ENCODE measurements around the gene ABLIM1. TPM values are rescaled to one million over a fixed set of nuclear protein-coding genes. Genes with fewer than 3 reads are reported as not detected.

ABLIM1 gene
- total and polyA plus RNA-seq, 2 of the 4 experiments (the other 2 are of a cell fraction): 7.7 to 9.9 TPM

DNA sequence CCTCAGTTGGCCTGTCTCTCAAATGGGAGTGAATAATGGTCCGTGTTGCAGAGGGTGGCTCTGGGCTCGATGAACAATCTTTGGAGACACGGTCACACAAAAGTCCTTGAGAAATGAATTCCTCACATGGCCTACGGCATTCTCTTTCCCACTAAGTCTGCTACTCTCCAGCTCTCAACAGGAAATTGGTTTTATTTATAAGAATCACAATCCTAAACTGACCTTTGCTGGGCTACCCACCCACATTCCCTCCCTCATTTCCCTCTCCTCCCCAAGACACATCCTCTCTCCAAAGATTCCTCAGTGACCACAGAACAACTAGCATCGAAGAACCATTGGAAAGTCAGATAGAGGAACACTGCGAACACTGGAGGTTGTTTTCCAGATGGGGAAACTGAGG is 258.5 kb downstream of the ABLIM1 start:
- H4K8ac ChIP-seq (ENCODE audit: low read depth in 2 of 2, low read length in 2 of 2): no peak overlapping the region
- no peak overlapping the region for H3K23ac ChIP-seq (ENCODE audit: low read depth, low read length)
- no peak overlapping the region for H3K56ac ChIP-seq (ENCODE audit: extremely low read depth, insufficient read depth, low read length)
- H3K14ac ChIP-seq (replicated peaks; ENCODE audit: low read depth, low read length): no peak overlapping the region
- H2BK15ac ChIP-seq (ENCODE audit: low read depth, low read length): no peak overlapping the region
- no peak overlapping the region for H3K4ac ChIP-seq (ENCODE audit: low read depth, low read length)
- H4K20me1 ChIP-seq (ENCODE audit: insufficient read depth, low read length): no peaks in the 10 kb centered on the region
- no peak for ATAC-seq (ENCODE audit: low read depth)
- dilution Hi-C loops (cut with HindIII; ENCODE audit: low sequenced_read_pairs, unreplicated experiment): no loop called here
- peaks cover 56% of the 10 kb centered on the region for H3K27me3 ChIP-seq (ENCODE audit: control insufficient read depth, insufficient read depth, low read length)
- no peak overlapping the region for H3K9ac ChIP-seq (ENCODE audit: low read depth, low read length)
- no peaks in the 10 kb centered on the region for H3K36me3 ChIP-seq (ENCODE audit: control insufficient read depth, insufficient read depth, low read length)
- no peak overlapping the region for H2AFZ ChIP-seq (replicated peaks; ENCODE audit: low read length, poor library complexity)
- in situ Hi-C loops (cut with MboI; ENCODE audit: low sequenced_read_pairs): no loop called here
- H3K4me3 ChIP-seq (ENCODE audit: insufficient read depth, low read depth, low read length): no peak overlapping the region
- no peaks in the 10 kb centered on the region for H3K79me1 ChIP-seq (ENCODE audit: low read depth in 1 of 2, low read length in 2 of 2)
- no peak overlapping the region for H3K4me2 ChIP-seq (ENCODE audit: low read depth, low read length)
- no peaks in the 10 kb centered on the region for H3K4me1 ChIP-seq (ENCODE audit: control insufficient read depth, insufficient read depth, low read length)
- BruUV-seq (replicated peaks): no TSS peak
- no peak overlapping the region for H2BK20ac ChIP-seq (ENCODE audit: low read depth, low read length)
- H3K9me1 ChIP-seq (ENCODE audit: insufficient read depth, low read length): no peaks in the 10 kb centered on the region
- 70% methylated on average over 2 of the region's 6 CpGs; no CpG with 5 or more reads in 1 of the 2 experiments for WGBS, 2 experiments (ENCODE audit: extremely low coverage in 2 of 2, insufficient read length in 1 of 2)
- intact Hi-C loops (cut with micrococcal nuclease): no loop called here
- no peak overlapping the region for H3K27ac ChIP-seq (ENCODE audit: insufficient read depth, low read length)
- H2AK5ac ChIP-seq (ENCODE audit: low read depth, low read length): no peak overlapping the region
- TF ChIP-seq, protein P1, sequence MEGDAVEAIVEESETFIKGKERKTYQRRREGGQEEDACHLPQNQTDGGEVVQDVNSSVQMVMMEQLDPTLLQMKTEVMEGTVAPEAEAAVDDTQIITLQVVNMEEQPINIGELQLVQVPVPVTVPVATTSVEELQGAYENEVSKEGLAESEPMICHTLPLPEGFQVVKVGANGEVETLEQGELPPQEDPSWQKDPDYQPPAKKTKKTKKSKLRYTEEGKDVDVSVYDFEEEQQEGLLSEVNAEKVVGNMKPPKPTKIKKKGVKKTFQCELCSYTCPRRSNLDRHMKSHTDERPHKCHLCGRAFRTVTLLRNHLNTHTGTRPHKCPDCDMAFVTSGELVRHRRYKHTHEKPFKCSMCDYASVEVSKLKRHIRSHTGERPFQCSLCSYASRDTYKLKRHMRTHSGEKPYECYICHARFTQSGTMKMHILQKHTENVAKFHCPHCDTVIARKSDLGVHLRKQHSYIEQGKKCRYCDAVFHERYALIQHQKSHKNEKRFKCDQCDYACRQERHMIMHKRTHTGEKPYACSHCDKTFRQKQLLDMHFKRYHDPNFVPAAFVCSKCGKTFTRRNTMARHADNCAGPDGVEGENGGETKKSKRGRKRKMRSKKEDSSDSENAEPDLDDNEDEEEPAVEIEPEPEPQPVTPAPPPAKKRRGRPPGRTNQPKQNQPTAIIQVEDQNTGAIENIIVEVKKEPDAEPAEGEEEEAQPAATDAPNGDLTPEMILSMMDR (conservative IDR thresholded peaks at IDR 0.05; ENCODE audit: low read depth, low read length): no peak
- TF ChIP-seq, protein P2, sequence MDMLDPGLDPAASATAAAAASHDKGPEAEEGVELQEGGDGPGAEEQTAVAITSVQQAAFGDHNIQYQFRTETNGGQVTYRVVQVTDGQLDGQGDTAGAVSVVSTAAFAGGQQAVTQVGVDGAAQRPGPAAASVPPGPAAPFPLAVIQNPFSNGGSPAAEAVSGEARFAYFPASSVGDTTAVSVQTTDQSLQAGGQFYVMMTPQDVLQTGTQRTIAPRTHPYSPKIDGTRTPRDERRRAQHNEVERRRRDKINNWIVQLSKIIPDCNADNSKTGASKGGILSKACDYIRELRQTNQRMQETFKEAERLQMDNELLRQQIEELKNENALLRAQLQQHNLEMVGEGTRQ (IDR thresholded peaks at IDR 0.05; ENCODE audit: low read depth, low read length): no peak
- TF ChIP-seq CHD1 (IDR thresholded peaks at IDR 0.05; ENCODE audit: low read depth, low read length): no peak
- no peak for TF ChIP-seq CEBPB (IDR thresholded peaks at IDR 0.05; ENCODE audit: low read depth, low read length)
- no peak for TF ChIP-seq BHLHE40 (IDR thresholded peaks at IDR 0.05; ENCODE audit: low read depth, low read length)
- TF ChIP-seq RFX5 (IDR thresholded peaks at IDR 0.05; ENCODE audit: low read depth, low read length): no peak
- TF ChIP-seq RCOR1 (IDR thresholded peaks at IDR 0.05; ENCODE audit: insufficient replicate concordance, low read length): no peak
- TF ChIP-seq MAZ (IDR thresholded peaks at IDR 0.05; ENCODE audit: borderline replicate concordance, low read depth, low read length): no peak
- TF ChIP-seq POLR2A (IDR thresholded peaks at IDR 0.05; ENCODE audit: low read depth, low read length): no peak
- TF ChIP-seq MAFK (IDR thresholded peaks at IDR 0.05; ENCODE audit: low read depth, low read length): no peak
- H4K91ac ChIP-seq (ENCODE audit: insufficient read depth, low read depth, low read length): no peak overlapping the region
- no peak overlapping the region for H2BK120ac ChIP-seq (ENCODE audit: low read depth, low read length)
- H3K18ac ChIP-seq (ENCODE audit: low read depth, low read length): no peak overlapping the region
- ChIA-PET POLR2A (ENCODE audit: unreplicated experiment) (no interaction called here), CTCF (interaction anchor here (1.1 kb wide), 1 partner anchor 96 kb away, joined by 3 read pairs; no protein-coding TSS in a partner anchor)
- no peak overlapping the region for H2BK5ac ChIP-seq (ENCODE audit: low read depth, low read length, poor library complexity, severe bottlenecking)
- H4K5ac ChIP-seq (ENCODE audit: low read depth, low read length): no peak overlapping the region
- no peak overlapping the region for H2AK9ac ChIP-seq (replicated peaks; ENCODE audit: low read depth, low read length, poor library complexity)
- DNase-seq: no peak
- no peaks in the 10 kb centered on the region for H3K9me3 ChIP-seq (ENCODE audit: control insufficient read depth, insufficient read depth, low read length)

Data from IMR-90 (cell line).